Measurements from ENCODE around the gene CLTA.
A peak's percentile ranks its signal among the peaks of the same experiment; 100 is the strongest.

CLTA gene

GRCh38 chr9:36190388-36191289 lies at the start of gene CLTA:
Gene CLTA (plus strand): TSS chr9:36190921. CDS start chr9:36191057, 136 bp downstream.
- peak; percentile 97 for DNase-seq

DNA sequence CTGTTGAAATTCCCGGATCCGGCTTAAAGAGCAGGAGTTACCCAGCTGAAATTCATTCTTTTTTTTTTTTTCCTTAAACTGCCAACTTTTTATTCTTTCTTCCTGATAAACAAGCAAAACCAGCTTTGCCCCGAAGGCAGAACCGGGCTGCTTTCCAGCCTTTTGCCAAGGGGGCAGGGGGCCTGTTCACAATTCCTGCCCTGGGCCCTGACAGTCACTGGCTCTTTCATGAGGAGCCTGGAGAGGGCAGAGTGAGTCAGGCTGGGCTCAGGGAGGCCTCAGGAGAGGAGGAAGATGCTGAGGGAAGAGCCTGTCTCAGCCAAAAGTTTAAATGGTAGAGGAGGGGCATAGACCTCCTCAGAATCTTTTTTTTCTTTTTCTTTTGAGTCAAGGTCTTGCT lies 49.4 kb upstream of the CLTA start:
- no peak for DNase-seq

DNA sequence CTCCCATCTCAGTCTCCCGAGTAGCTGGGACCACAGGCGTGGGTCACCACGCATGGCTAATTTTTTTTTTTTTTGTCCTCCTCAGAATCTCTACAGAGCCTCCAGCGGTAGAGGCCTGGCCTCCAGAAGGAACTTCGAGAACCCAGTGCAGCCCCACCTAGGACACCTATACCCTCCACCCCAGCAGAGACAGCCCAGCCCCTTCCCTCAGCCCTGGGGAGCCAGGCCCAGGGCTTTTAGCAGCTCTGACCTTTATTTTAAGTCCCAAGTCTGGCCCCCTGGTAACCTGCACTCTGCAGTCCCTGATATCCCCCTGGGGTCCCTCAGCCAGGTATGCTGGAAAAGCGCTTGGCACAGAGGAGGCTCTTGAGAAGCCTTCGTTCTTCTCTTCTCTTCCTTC lies 49.0 kb upstream of the CLTA start:
- no peak for DNase-seq

DNA sequence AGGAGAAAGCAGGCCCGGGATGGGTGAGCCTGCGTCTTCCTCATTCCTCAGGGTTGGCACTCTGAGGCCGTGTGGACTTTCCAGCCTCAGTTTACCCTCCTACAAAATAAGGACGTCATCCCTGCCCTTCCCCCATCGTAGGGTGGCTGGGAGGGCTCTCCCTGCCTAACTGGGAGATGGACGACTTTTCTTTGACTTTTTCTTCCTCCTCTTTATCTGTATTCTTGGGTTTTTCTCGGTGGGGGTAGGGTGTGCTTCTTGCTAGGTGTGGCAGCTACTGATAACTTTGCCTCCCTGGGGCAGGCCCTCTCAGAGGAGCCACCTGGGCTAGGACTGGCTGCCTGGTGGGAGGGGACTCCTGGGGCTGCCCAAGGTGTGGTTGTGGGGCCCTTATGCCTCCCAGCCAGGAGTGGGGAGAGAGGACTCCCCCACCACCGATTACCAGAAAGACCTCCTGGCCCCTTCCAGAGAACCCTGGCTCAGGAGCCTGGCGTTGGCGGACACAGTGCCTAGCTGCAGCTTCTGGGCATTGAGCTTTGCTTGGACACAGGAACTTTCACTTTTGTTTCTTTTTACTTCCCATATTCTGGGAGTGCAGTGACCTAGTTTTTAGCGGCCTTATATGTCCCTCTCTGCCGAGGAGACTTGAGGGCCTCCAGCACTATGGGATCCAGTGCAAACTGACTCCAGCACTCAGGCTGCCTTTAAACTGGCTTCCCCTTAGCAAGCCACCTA lies 48.0 kb upstream of the CLTA start:
- DNase-seq, result no peak

DNA sequence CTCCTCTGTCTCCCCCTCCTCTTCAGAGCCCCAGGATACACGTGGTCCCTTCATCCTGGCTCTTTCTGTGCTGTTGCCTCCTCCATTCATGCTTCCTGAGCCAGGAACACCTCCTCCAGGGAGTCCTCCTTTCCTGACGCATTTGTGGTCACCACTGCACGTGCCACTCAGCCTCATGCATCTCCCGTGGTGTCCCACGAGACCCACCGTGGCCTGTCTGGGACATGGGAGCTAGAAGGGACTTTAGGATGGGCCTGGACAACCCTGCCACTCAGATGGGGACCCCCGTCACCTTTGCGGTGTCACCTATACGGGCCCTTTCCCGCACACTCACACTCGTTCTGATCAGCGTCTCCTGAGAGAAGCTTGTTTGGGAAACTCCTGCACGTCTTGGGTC lies 47.5 kb upstream of the CLTA start:
- no peak for DNase-seq

DNA sequence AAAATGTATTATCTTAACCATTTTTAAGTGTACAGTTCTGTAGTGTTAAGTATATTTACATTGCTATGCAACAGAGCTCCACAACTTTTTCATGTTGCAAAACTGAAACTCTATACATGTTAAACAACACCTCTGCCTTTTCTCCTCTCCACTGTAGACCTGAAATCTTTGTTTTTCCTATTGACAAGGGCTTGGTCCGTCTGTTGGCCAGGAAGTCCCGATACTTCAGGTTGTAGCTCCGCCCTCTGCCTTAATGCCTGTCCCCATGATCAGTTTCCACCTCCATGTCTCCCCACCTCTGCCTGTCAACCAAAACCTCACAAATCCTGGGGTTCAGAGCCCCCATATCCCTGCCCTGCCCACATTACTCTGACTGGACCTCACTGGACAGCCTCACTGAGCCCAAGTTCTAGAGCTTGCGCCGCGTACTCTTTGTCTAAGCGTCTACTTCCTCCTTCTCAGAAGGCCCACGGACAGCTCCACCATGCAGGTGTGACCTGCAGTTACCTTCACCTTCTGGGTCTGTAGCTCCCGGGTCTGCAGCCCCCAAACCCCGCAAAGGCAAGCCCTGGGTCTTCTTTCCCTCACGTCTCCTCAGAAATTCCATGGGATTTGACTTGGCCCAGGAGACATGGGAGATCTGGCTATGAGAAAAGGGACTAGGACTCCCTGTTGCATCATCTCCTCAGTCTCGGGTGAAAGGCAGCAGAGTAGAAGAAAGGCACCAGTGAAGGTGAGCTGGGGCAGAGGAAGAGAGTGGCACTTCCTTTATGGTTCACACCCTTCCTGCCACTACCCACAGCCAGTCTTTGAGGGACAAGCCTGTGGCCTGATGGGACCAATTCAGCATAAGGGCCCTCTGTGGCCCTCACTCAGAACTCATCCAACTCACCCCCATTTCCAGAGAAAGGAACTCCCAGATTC lies 46.1 kb upstream of the CLTA start:
- DNase-seq, result peak; percentile 46

DNA sequence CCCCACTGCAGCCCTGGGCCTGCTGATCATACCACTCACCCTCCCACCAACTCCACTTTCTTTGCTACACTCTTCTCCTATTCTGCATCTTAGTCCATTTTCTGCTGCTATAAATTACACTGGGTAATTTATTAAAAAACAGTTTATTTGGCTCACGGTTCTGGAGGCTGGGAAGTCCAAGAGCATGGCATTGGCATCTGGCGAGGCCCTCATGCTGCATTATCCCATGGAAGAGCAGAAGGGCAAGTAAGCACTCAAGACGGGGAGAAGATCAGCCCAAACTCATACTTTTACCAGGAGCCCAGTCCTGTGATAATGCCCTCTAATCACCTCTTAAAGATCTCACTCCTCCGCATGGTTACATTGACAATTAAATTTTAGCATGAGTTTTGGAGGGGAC lies 44.8 kb upstream of the CLTA start:
- DNase-seq, result no peak

GRCh38 chr9:36146651-36147050 lies 44.1 kb upstream of the CLTA start:
- no peak for DNase-seq

GRCh38 chr9:36147441-36148175 lies 43.1 kb upstream of the CLTA start:
- no peak for DNase-seq

- peak; percentile 84 for DNase-seq
Measured at GRCh38 chr9:36148311-36149051, 42.2 kb upstream of the CLTA start.

GRCh38 chr9:36149197-36149596 lies 41.5 kb upstream of the CLTA start:
- DNase-seq, result no peak

DNA sequence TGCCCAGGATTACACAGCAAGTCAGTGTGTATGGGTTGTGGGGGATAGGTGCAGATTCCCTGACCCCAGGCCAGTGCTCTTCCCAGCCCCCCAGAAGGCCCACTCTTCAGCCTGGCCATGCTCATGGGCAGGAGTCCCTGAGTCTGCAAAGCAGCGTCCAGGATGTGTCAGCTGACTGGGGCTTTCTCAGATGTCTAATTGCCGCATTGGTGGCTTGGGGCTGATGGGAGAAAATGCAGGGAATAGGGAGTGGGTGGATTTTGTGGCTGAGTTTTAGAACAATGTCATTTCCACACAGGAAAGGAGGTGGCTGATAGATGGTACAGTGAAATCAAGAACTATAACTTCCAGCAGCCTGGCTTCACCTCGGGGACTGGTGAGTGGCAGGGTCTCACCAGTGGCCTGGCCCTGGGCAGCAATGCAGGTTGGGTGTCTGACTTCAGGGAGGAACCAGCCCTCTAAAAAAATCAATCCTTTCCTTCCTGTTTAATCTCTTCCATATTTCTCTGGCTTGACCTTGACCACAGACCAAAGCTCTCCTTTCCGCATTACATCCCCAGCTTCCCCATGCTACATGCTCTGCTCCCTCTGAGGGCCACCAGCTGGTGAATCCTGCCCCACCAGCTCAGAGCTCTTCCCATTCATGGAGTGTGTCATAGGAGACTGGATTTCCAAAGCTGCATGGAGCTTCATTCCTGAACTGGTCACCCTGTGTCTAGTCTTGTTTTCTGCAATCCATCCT lies 40.0 kb upstream of the CLTA start:
- DNase-seq, result no peak

- peak; percentile 90 for DNase-seq
Measured at GRCh38 chr9:36151316-36152210, 39.2 kb upstream of the CLTA start.

DNA sequence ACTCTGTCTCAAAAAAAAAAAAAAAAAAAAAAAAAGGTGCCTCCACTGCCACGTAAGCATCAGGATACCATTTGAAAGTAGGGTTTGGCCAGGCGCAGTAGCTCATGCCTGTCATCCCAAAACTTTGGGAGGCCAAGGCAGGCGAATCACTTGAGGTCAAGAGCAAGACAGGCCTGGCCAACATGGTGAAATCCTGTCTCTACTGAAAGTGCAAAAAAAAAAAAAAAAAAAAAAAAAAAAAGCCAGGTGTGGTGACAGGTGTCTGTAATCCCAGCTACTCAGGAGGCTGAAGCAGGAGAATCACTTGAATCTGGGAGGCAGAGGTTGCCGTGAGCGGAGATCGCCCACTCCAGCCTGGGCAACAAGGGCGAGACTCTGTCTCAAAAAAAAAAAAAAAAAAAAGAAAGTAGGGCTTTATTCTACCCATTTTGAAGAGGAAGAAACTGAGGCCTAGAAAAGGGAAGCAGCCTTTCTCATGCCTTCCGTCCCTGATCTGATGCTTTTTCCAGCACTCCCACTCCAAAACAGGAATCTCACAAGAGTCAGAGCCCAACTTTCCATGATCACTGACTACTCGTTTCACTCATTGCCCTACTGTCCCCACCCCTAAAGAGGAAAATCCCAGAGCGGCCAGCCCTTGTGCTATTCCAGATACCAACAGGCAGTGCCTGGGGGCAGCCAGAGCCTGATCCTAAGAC lies 37.8 kb upstream of the CLTA start:
- DNase-seq, result no peak

DNA sequence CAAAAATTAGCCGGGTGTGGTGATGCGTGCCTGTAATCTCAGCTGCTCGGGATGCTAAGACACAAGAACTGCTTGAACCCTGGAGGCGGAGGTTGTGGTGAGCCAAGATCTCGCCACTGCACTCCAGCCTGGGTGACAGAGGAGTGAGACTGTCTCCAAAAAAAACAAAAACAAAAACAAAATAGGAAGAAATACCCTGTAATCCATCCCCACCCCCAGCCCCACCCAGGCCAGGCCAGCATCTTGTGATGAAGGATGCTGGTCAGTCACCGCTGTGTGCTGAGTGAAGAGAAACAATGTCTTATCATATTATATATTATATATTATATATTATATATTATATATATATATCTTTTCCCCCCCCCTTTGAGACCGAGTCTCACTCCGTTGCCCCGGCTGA lies 37.0 kb upstream of the CLTA start:
- no peak for DNase-seq

GRCh38 chr9:36154331-36154952 lies 36.3 kb upstream of the CLTA start:
- peak; percentile 19 for DNase-seq

DNA sequence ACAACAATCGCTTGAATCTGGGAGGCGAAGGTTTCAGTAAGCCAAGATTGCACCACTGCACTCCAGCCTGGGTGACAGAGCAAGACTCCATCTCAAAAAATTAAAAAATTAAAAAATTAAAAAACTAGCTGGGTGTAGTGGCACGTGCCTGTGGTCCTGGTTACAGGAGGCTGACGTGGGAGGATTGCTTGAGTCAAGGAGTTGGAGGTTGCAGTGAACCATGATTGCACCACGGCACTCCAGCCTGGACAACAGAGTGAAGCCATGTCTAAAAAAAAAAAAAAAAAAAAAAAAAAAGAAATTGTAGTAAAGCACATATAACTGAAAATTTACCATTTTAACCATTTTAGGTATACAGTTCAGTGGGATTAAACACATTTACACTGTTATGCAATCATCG lies 34.6 kb upstream of the CLTA start:
- no peak for DNase-seq

DNA sequence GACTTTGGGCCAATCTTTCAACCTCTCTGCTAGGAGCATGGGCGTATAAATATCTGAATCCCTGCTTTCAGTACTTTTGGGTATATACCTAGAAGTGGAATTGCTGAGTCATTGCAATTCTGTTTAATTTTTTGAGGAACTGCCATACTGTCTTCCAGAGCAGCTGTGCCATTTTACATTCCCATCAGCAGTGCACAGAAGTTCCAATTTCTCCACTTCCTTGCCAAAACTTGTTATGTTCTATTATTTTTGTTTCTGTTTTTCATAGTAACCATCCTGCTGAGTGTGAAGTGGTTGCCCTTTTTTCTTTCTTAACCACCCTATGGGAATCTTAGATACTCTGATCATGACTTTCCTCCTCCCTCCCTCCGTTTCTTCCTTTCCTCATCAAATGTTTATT lies 32.6 kb upstream of the CLTA start:
- DNase-seq, result no peak

GRCh38 chr9:36158917-36159316 lies 31.8 kb upstream of the CLTA start:
- DNase-seq, result no peak

Measured in CD4-positive, alpha-beta T cell treated with Interleukin-4 for 4 hours (primary cell).